WI38 (cell line): ENCODE measurements around the gene CBFB.

Source experiments
- H3K4me3 ChIP-seq: 2 replicates; pipeline ENCODE4 v1.5.1; 2011; ENCODE audit warnings: low read depth, mild to moderate bottlenecking, control low read depth, low read length
- CTCF ChIP-seq: IDR thresholded peaks from 2 replicates; pipeline ENCODE4 v1.5.1; 2012; ENCODE audit warnings: low read depth, mild to moderate bottlenecking, control low read depth, low read length

The CBFB gene

GRCh38 chr16:67086822-67087221 lies 57.9 kb downstream of the CBFB start:
- no peak for TF ChIP-seq CTCF
- H3K4me3 ChIP-seq: no peak overlapping the region

GRCh38 chr16:67087291-67087690 lies 58.3 kb downstream of the CBFB start:
- no peak for TF ChIP-seq CTCF
- H3K4me3 ChIP-seq: no peak overlapping the region

- TF ChIP-seq CTCF: no peak
- no peak overlapping the region for H3K4me3 ChIP-seq
Measured at GRCh38 chr16:67087803-67088202, 58.9 kb downstream of the CBFB start.

DNA sequence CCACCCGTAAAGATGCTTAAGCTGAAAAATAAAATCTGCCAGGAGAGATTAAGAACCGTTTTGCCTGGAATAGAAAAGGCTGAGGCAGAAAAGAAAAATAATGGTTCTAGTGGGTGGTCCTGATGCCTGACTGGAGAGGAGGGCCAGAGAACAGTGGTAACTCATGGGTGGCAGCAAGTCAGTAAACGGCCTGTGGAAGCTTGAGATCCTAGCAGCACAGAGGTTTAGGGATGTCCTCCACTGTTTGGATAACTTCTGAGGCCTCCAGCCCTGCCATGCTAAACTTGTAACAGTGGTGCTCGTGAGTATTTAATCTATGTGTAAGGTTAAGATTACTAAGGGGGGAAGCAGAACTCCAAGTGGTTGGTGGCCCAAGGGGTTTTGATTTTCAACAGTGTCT lies 59.6 kb downstream of the CBFB start:
- no peak for TF ChIP-seq CTCF

GRCh38 chr16:67089101-67089500 lies 60.2 kb downstream of the CBFB start:
- TF ChIP-seq CTCF: no peak
- H3K4me3 ChIP-seq: no peak overlapping the region

More for the DNA sequence above, 59.6 kb downstream of the CBFB start:
- H3K4me3 ChIP-seq: no peak overlapping the region

GRCh38 chr16:67091906-67092566 lies 63.1 kb downstream of the CBFB start:
- TF ChIP-seq CTCF: no peak
- no peak overlapping the region for H3K4me3 ChIP-seq

DNA sequence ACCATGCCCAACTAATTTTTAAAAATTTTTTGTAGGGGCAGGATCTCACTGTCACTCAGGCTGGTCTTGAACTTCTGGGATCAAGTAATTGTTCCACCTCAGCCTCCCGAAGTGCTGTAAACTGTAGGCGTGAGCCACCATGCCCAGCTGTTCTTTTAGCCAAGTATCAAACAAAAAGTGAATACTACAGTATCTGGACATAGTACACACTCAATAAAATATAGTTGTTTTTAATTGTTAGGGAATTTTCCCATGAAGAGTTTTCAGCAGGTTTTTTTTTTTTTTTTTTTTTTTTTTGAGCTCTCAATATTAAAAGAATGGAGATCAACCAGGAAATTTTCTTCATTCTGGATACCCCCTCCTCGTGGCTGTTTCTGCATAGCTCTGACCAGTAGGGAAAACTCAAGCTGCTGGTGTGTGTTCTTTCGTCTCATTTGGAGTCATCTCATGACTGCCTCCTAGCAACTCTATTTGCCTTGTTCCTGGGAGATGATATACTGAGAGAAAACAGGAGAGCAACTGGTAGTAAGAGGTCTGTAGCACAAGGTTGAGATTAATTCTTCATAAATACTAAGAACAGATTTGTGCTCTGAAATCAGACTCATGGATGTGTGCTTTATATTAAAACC lies 64.3 kb downstream of the CBFB start:
- TF ChIP-seq CTCF: no peak
- no peak overlapping the region for H3K4me3 ChIP-seq
